Suprapubic skin (tissue), 4 donors: ENCODE data around the gene KDM6A. TPM values are rescaled to one million over a fixed set of nuclear protein-coding genes. Genes with fewer than 3 reads are reported as not detected.

Source experiments
- DNase-seq, 2 donors: peaks; one replicate each; pipeline ENCODE4 v3.0.0-alpha.2; 2019; ENCODE audit warnings: low spot score in 2 of 2
- H3K27ac ChIP-seq: fragments of 200-600 bp; sonication (generic); one replicate; pipeline ENCODE4 v1.5.1; 2019
- H3K27me3 ChIP-seq: fragments of 200-600 bp; sonication (generic); one replicate; pipeline ENCODE4 v1.5.1; 2019
- H3K36me3 ChIP-seq: fragments of 200-600 bp; sonication (generic); one replicate; pipeline ENCODE4 v1.5.1; 2019
- H3K4me1 ChIP-seq: fragments of 200-600 bp; sonication (generic); one replicate; pipeline ENCODE4 v1.5.1; 2019
- H3K4me3 ChIP-seq: fragments of 200-600 bp; sonication (generic); one replicate; pipeline ENCODE4 v1.5.1; 2019; ENCODE audit warnings: mild to moderate bottlenecking
- H3K9me3 ChIP-seq: fragments of 200-600 bp; sonication (generic); one replicate; pipeline ENCODE4 v1.5.1; 2019
- CTCF ChIP-seq, 2 donors: fragments of 200-600 bp in 1 of 2; fragments of 450-650 bp in 1 of 2; sonication (generic) in 1 of 2; IDR thresholded peaks; one replicate each; pipeline ENCODE4 v1.5.1; 2016 to 2019; ENCODE audit warnings: antibody characterized with exemption in 2 of 2, mild to moderate bottlenecking in 1 of 2, moderate library complexity in 1 of 2
- EP300 ChIP-seq: sonication (generic); formaldehyde crosslinking; IDR thresholded peaks from one replicate; pipeline ENCODE4 v1.6.1; 2017; ENCODE audit warnings: antibody characterized with exemption
- POLR2A ChIP-seq, 2 donors: fragments of 450-650 bp; IDR thresholded peaks; one replicate each; pipeline ENCODE4 v1.6.1; 2017; ENCODE audit warnings: antibody characterized with exemption in 2 of 2, mild to moderate bottlenecking in 2 of 2, moderate library complexity in 2 of 2
- POLR2AphosphoS5 ChIP-seq, 3 donors: sonication (generic); formaldehyde crosslinking; IDR thresholded peaks; one replicate each; pipeline ENCODE4 v1.6.1; 2017; ENCODE audit warnings: antibody characterized with exemption in 3 of 3
- WGBS: methylation state at CpG from one replicate; pipeline ENCODE4 v1.1.5; 2018; 5-methylcytosine and 5-hydroxymethylcytosine counted together
- total RNA-seq, 4 donors: library from RNA; depleted of rRNA; stranded (reverse); fragments of >200 nt; gene quantifications; one replicate each; pipeline ENCODE4 v1.1.0, GENCODE V29; 2016

Gene KDM6A
- total RNA-seq, 4 donors from 2014 or later: 45.5 to 140 (median 60.9) TPM

DNA sequence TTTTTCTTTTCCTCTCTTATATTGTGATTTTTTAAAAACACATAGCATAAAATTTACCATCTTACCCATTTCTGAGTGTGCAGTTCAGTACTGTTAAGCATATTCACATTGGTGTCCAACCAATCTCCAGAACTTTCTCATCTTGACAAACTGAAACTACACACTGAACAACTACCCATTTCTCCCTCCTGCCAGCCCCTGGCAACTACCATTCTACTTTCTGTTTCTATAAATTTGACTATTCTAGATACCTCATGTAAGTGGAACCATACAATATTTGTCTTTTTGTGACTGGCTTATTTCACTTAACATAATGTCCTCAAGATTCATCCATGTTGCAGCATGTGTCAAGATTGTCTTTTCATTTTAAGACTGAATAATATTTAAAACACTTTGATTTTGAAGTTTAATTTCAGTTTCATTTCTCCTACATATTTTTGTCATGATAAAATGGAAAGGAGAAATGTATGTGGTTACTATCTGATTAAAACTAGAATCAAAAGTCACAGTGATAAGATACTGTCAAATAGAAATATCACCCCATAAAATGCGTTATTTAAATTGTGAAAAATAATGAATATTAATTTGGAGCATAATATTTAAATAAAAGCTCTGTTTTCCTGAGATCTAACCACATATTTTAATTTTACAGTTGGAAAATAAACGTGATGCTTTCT lies 204.9 kb downstream of the KDM6A start:
- TF ChIP-seq EP300 (no peak), CTCF (IDR thresholded peaks at IDR 0.05) (no peak), POLR2AphosphoS5 (IDR thresholded peaks at IDR 0.05) (no peak)
- no peaks in the 10 kb centered on the region for H3K4me1 ChIP-seq
- no peak for DNase-seq
- H3K4me3 ChIP-seq: no peak overlapping the region
- H3K9me3 ChIP-seq: no peaks in the 10 kb centered on the region
- peaks cover 11% of the 10 kb centered on the region for H3K36me3 ChIP-seq
- H3K27me3 ChIP-seq: no peaks in the 10 kb centered on the region
- 92% methylated on average over 2 of the region's 2 CpGs for WGBS
- no peak overlapping the region for H3K27ac ChIP-seq

DNA sequence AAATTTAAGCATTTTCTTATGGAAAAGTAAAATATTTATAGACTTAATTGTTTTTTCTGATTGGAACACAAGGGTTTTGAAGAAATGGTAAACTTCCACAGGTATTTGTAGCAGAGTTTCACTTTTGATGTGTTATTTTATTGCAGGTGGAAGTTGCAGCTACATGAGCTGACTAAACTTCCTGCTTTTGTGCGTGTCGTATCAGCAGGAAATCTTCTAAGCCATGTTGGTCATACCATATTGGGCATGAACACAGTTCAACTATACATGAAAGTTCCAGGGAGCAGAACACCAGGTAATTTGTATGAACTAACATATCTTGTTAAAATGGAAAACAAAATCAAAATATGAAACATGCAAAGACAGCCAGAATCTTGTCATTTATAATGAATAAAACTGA lies 210.3 kb downstream of the KDM6A start:
- H3K36me3 ChIP-seq: peaks cover 16% of the 10 kb centered on the region

GRCh38 chrX:45110494-45110893 lies 237.5 kb downstream of the KDM6A start:
- WGBS: 93% methylated on average over 3 of the region's 3 CpGs
- Histone ChIP-seq H3K9me3 (no peaks in the 10 kb centered on the region), H3K27ac (no peak overlapping the region), H3K27me3 (no peaks in the 10 kb centered on the region), H3K36me3 (peaks cover 4% of the 10 kb centered on the region), H3K4me1 (no peaks in the 10 kb centered on the region), H3K4me3 (no peak overlapping the region)
- DNase-seq: no peak
- TF ChIP-seq CTCF (IDR thresholded peaks at IDR 0.05): no peak
- TF ChIP-seq POLR2AphosphoS5 (IDR thresholded peaks at IDR 0.05): no peak
- no peak for TF ChIP-seq POLR2A (IDR thresholded peaks at IDR 0.05)
- TF ChIP-seq EP300: no peak

More for the DNA sequence above, 210.3 kb downstream of the KDM6A start:
- no peaks in the 10 kb centered on the region for H3K4me1 ChIP-seq
- H3K4me3 ChIP-seq: no peak overlapping the region
- no peaks in the 10 kb centered on the region for H3K27me3 ChIP-seq
- TF ChIP-seq POLR2A (IDR thresholded peaks at IDR 0.05) (no peak), EP300 (no peak), POLR2AphosphoS5 (IDR thresholded peaks at IDR 0.05) (no peak), CTCF (IDR thresholded peaks at IDR 0.05) (no peak)
- no peak overlapping the region for H3K27ac ChIP-seq
- 86% methylated on average over 2 of the region's 2 CpGs for WGBS
- no peaks in the 10 kb centered on the region for H3K9me3 ChIP-seq
- DNase-seq: no peak

DNA sequence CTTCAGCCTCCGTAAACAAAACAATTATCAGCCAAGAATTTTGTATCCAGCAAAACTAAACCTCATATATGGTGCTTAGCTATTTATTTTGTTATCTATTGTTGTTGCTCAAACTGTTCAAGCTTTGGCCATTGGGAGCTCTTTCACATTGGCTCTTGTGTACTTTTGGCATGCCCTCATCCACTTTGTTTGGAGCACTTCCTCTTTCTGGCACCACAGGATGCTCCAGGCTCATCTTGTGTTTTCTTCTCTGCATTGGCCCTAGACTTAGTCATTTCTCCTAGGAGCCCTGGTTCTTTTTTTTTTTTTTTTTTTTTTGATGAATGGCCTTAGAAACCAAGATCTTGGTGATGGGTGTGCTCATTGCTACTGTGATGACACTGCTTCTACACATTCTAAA lies 253.2 kb downstream of the KDM6A start:
- Histone ChIP-seq H3K4me3 (no peak overlapping the region), H3K4me1 (no peaks in the 10 kb centered on the region), H3K9me3 (no peaks in the 10 kb centered on the region), H3K27me3 (no peaks in the 10 kb centered on the region), H3K27ac (no peak overlapping the region), H3K36me3 (no peaks in the 10 kb centered on the region)
- 90% methylated on average over 1 of the region's 1 CpG for WGBS
- TF ChIP-seq CTCF (IDR thresholded peaks at IDR 0.05) (no peak), POLR2A (IDR thresholded peaks at IDR 0.05) (no peak), EP300 (no peak), POLR2AphosphoS5 (IDR thresholded peaks at IDR 0.05) (no peak)
- no peak for DNase-seq

GRCh38 chrX:45128896-45129454 lies 256.0 kb downstream of the KDM6A start:
- 83% methylated on average over 4 of the region's 4 CpGs for WGBS
- no peak overlapping the region for H3K27ac ChIP-seq
- H3K4me3 ChIP-seq: no peak overlapping the region
- H3K36me3 ChIP-seq: no peaks in the 10 kb centered on the region
- no peak for DNase-seq
- no peaks in the 10 kb centered on the region for H3K4me1 ChIP-seq
- TF ChIP-seq CTCF (IDR thresholded peaks at IDR 0.05) (no peak), EP300 (no peak), POLR2AphosphoS5 (IDR thresholded peaks at IDR 0.05) (no peak), POLR2A (IDR thresholded peaks at IDR 0.05) (no peak)
- no peaks in the 10 kb centered on the region for H3K27me3 ChIP-seq
- no peaks in the 10 kb centered on the region for H3K9me3 ChIP-seq
